ENCODE measurements around the gene NANOS1.
A peak's percentile ranks its signal among the peaks of the same experiment; 100 is the strongest.

The NANOS1 gene

DNA sequence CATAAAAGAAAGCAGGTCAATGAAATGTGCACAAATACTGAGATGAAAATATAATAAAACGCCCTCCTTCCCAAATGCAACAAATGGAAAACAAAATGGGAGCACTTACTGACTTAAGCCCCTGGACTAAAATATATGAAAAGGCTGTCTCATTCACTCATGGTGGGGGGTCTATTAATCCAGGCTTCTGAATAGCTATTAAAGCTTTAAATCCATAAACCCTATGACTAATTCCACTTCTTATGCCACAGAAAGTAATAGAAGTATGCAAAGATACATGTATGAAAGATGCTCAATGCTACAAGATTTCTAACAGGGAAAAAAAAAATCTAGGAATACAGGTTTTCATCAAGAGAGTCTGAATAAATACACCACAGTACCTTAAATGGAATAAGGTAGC, 30.6 kb downstream of the NANOS1 start:
- DNase-seq (ENCODE audit: low read depth): no peak

DNA sequence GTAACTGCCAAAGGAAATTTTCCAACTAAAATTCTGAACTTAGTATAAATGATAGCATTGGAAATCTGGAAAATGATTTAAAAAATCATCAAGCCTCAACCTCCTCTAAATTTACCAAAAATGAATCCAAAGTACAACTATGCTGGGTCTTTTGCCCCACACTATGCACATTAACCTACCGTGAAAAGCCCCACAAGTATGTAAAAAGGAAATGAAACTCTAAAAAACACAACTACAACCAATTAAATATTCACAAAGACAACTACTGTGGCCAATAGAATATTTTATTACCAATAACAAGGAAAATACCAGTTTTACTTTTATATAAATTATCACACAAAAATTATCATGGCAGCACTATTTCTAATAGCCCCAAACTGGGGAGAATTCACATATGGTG, 31.8 kb downstream of the NANOS1 start:
- DNase-seq (ENCODE audit: low read depth): no peak

DNA sequence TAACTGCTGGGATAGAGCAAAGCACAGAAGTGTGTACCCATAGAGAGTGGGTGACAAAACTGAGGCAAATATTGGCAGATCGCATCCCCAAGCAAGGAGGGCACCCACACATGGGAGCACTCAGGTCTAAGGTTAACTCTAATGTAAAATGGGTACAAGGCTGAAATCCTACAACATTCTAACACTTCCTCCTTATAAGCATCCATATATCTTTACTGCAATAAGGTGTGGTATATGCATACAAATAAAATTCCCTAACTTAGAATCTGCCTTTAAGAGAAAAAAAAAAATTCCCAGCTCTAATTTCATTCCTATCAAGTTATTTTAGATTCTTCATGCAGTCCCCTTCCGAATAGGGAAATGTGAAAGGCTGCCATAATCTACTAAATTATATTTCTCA, 32.4 kb downstream of the NANOS1 start:
- no peak for DNase-seq (ENCODE audit: low read depth)

DNA sequence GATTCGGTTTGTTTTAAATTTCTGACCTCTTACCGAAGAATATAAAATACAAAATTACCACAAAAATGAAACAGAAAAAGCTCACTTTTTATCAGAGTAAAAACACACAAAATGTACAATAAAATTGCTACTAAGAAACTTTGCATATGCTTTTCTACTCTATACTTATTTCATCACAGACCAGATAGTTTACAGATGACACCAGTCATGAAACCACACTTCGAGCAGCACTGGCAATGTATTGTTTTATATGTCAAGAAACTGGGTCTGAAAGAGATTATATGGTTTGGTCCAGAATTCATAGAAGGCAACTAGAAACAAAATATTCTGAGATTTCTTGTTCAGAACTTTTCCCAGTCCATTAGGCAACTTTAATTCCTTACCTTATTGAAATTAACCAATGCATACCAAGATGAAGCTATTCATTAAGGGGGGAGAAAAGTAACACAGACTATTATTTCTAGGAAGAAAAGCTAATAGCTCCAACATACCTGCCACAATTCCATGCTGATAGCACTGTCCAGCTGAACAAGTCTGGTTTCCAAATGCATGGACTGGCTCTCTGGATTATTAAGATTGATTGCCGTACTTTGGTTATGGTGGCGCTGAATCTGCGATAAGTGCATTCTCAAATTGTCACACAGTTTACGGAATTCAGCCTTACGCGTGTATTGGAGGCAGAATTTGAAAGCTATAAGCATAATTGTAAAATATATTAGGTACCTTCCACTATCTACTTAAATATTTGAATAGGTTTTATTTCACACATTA, 41.1 kb downstream of the NANOS1 start:
- DNase-seq (ENCODE audit: low read depth): no peak

DNA sequence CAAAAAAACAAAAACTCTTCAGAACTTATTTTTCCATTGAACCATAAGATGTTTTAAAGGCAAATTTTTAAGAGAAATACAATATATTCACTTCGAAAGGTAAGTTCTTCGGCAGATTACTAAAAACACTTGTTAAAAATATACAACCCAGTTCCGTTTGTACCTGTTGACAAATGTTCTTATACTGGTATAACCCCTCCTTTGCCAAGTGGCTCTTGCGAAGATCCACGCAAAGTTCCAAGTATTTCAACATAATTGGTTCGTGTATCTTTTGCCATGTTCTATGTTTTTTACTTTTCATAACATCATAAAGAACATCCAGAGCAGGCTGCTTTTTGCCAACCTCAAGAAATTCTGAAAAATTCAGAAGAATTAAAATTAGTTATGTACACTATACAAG, 44.1 kb downstream of the NANOS1 start:
- no peak for DNase-seq (ENCODE audit: low read depth)

DNA sequence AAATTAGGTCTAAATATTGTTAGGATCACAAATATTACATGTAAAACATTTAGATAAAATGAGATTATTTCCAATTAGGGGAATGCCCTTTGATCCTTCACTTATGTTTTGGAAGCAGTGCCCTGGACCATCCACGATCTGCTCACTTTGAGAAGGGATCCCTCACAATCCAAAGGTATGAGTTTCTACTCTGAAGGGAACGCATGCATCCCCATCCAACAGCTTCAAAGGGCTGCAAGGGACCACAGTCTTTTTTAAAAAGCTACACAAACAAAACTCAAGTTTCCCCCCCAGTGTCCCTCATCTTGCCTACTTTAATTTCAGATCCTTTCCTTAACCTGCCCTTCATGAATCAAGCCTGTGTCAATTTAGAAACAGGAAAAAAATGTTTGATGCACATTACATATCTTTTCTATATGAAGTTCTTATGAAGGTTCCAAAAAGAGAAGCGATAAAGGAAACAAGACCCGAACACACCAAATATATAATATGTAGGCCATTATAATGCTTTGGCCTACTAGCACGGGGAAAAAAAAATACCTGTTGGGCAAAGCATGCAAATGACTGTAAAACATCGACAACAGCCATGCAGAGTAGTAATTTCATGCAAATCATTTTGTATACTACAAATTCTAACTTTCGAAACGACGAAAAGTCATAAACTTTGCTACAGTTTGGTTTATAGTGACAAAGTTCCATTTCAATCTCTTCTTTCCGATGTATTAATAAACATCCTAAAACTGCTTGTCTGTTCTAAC, 49.1 kb downstream of the NANOS1 start:
- no peak for DNase-seq (ENCODE audit: low read depth)

DNA sequence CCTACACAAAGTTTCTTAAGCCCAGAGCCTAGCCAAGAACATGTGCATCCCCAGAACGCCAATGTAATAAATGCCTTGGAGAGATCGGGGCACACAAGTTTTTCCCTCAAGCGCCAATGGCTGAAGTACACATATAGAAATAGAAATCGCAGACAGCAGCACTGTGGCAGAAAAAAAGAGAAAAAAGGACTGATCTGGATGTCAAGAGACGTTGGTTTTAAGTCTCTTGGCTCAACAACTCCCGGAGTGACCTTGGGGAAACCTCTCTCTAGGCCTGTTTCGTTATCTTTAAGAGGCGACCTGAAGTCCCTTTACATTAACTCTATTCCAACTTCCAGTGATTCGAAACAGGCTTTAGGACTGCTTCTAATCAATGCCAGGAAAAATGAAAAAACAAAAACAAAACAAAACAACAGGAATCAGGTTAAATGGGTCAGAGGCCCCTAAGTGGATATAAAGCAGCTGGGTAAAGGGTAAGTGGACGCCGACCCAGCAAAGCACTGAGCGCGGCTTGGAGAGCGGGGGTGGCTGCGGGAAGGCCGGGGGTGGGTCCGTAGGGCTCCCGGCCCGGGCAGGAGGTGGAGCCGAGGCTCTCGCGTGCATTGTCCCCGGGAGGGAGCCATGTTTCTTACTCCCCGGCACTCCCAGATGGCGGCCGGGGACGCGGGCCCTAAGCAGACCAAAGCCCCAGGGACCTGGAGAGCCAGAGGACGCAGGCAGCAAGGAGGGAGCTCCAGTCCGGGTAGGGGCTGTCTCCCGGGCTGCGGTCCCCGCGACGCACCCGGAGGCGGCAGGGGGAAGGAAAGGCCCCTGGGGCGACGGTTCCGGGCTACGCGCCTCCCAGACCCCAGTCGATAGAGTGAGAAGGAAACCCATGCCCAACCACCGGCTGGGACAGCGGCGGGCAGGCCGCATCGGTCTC, 50.3 kb downstream of the NANOS1 start:
- peak; percentile 47 for DNase-seq (ENCODE audit: low read depth)

DNA sequence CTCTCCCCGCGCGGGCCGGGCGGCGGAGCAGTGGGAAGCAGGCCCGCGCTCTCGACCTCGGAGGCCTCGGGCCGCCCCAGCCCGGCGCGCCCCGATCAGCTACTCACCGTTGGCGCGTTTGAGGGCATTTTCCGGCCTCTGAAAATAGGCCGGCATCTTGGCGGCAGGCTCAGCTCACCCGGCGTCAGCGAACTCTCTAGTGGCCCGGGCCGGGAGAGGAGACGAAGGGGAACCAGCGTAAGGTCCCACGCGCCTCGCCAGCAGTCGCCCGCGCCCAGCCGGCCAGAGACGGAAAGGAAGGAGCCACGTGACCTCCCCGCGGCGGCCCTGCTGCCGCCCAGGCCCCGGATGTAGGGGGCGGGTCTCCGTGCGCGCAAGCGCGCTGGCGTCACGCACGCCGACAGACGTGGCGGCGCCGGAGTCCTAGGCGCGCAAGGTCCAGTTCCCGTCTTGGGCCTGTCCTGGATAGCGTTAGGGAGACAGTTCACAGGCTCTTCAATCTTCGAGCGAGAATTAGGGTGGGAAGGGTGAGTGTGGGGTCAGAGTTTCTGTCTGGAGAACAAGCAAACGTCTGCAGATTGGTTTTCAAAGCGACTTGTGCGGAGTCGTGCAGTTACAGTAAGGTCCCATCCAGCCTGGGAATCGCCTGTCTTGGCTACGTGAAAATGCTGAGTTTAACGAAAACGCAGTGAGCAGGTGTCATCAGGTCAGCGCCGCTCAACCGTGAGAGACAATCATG, 51.2 kb downstream of the NANOS1 start, which contains the start of gene EIF3A:
Gene EIF3A, minus strand, starts transcription at position 297 of the 739 bp plus-strand sequence. Its CDS starts 141 bp downstream, at position 156.
- peak; percentile 78 for DNase-seq (ENCODE audit: low read depth)
